Immature natural killer cell (primary cell): Measurements from ENCODE around the gene SYT15. TPM values are rescaled to one million over a fixed set of nuclear protein-coding genes. Genes with fewer than 3 reads are reported as not detected.

ENCODE experiments used
- DNase-seq, 3 donors: peaks; one replicate each; pipeline ENCODE4 v3.0.0; 2022; ENCODE audit warnings: mixed read lengths in 1 of 3
- H3K27ac Mint-ChIP-seq, 6 donors: one replicate each; pipeline ENCODE4 v1.8.0; 2020; ENCODE audit warnings: mixed read lengths in 6 of 6, mild to moderate bottlenecking in 5 of 6, inconsistent platforms in 4 of 6, moderate library complexity in 3 of 6
- H3K27me3 Mint-ChIP-seq, 3 donors: one replicate each; pipeline ENCODE4 v1.8.0; 2020 to 2021; ENCODE audit warnings: low read depth in 3 of 3, mild to moderate bottlenecking in 3 of 3, mixed read lengths in 3 of 3, moderate library complexity in 3 of 3, inconsistent platforms in 1 of 3
- H3K36me3 Mint-ChIP-seq, 3 donors: one replicate each; pipeline ENCODE4 v1.8.0; 2020; ENCODE audit warnings: mixed read lengths in 3 of 3, inconsistent platforms in 2 of 3, mild to moderate bottlenecking in 2 of 3
- H3K4me1 Mint-ChIP-seq, 2 donors: one replicate each; pipeline ENCODE4 v1.8.0; 2020; ENCODE audit warnings: inconsistent platforms in 2 of 2, mild to moderate bottlenecking in 2 of 2, mixed read lengths in 2 of 2, moderate library complexity in 1 of 2
- H3K4me3 Mint-ChIP-seq, 5 donors: one replicate each; pipeline ENCODE4 v1.8.0; 2020; ENCODE audit warnings: mild to moderate bottlenecking in 5 of 5, mixed read lengths in 5 of 5, inconsistent platforms in 3 of 5, moderate library complexity in 3 of 5
- H3K9me3 Mint-ChIP-seq, 6 donors: one replicate each; pipeline ENCODE4 v1.8.0; 2020; ENCODE audit warnings: mild to moderate bottlenecking in 6 of 6, mixed read lengths in 6 of 6, inconsistent platforms in 4 of 6, moderate library complexity in 3 of 6
- polyA plus RNA-seq, 3 donors: library from polyadenylated mRNA; unstranded; fragments of 300-500 nt; fragmentation: Illumina TruSeq; gene quantifications; one replicate each; pipeline ENCODE4 v1.2.3, GENCODE V29; 2021

The SYT15 gene
- polyA plus RNA-seq, 3 donors from 2014 or later: 0.06 to 0.07 TPM; not detected in 1

- H3K9me3 Mint-ChIP-seq: no peaks in the 10 kb centered on the region
These were observed 29.5 kb upstream of the SYT15 start for GRCh38 chr10:46549171-46550075.

GRCh38 chr10:46550076-46550790, 28.7 kb upstream of the SYT15 start:
- peaks cover 0 to 2% (median 0%) of the 10 kb centered on the region in 3 donors for H3K27me3 Mint-ChIP-seq
- no peaks in the 10 kb centered on the region for H3K4me1 Mint-ChIP-seq
- H3K36me3 Mint-ChIP-seq: no peaks in the 10 kb centered on the region
- H3K4me3 Mint-ChIP-seq: no peak overlapping the region
- DNase-seq: no peak
- no peak overlapping the region for H3K27ac Mint-ChIP-seq
- no peaks in the 10 kb centered on the region for H3K9me3 Mint-ChIP-seq

More at GRCh38 chr10:46549171-46550075, 29.5 kb upstream of the SYT15 start:
- peaks cover 1 to 2% (median 2%) of the 10 kb centered on the region in 3 donors for H3K27me3 Mint-ChIP-seq
- H3K36me3 Mint-ChIP-seq: no peaks in the 10 kb centered on the region
- no peak for DNase-seq
- no peaks in the 10 kb centered on the region for H3K4me1 Mint-ChIP-seq
- H3K4me3 Mint-ChIP-seq: no peak overlapping the region
- H3K27ac Mint-ChIP-seq: no peak overlapping the region

GRCh38 chr10:46550795-46551700, 27.9 kb upstream of the SYT15 start:
- H3K4me3 Mint-ChIP-seq: no peak overlapping the region
- DNase-seq: no peak
- no peaks in the 10 kb centered on the region for H3K36me3 Mint-ChIP-seq
- no peaks in the 10 kb centered on the region for H3K9me3 Mint-ChIP-seq
- no peaks in the 10 kb centered on the region for H3K4me1 Mint-ChIP-seq
- H3K27me3 Mint-ChIP-seq: no peaks in the 10 kb centered on the region
- no peak overlapping the region for H3K27ac Mint-ChIP-seq

GRCh38 chr10:46551701-46552525, 27.0 kb upstream of the SYT15 start:
- Mint-ChIP-seq H3K27me3 (no peaks in the 10 kb centered on the region), H3K4me3 (no peak overlapping the region), H3K27ac (no peak overlapping the region), H3K36me3 (no peaks in the 10 kb centered on the region), H3K9me3 (no peaks in the 10 kb centered on the region), H3K4me1 (no peaks in the 10 kb centered on the region)
- DNase-seq: no peak

GRCh38 chr10:46552526-46553237, 26.2 kb upstream of the SYT15 start:
- peaks cover 1 to 2% (median 2%) of the 10 kb centered on the region in 3 donors for H3K27me3 Mint-ChIP-seq
- DNase-seq: no peak
- no peaks in the 10 kb centered on the region for H3K9me3 Mint-ChIP-seq
- no peaks in the 10 kb centered on the region for H3K36me3 Mint-ChIP-seq
- peaks cover 0 to 2% of the 10 kb centered on the region in 2 donors for H3K4me1 Mint-ChIP-seq
- no peak overlapping the region for H3K4me3 Mint-ChIP-seq
- no peak overlapping the region for H3K27ac Mint-ChIP-seq

- H3K9me3 Mint-ChIP-seq: no peaks in the 10 kb centered on the region
- no peak for DNase-seq
These were observed 25.5 kb upstream of the SYT15 start for GRCh38 chr10:46553238-46554049.

GRCh38 chr10:46554166-46554781, 24.7 kb upstream of the SYT15 start:
- no peaks in the 10 kb centered on the region for H3K36me3 Mint-ChIP-seq
- DNase-seq: no peak
- no peak overlapping the region for H3K27ac Mint-ChIP-seq
- H3K9me3 Mint-ChIP-seq: no peaks in the 10 kb centered on the region
- peaks cover 2 to 6% (median 6%) of the 10 kb centered on the region in 3 donors for H3K27me3 Mint-ChIP-seq
- H3K4me3 Mint-ChIP-seq: no peak overlapping the region
- H3K4me1 Mint-ChIP-seq: peaks cover 0 to 2% of the 10 kb centered on the region in 2 donors

More at GRCh38 chr10:46553238-46554049, 25.5 kb upstream of the SYT15 start:
- no peak overlapping the region for H3K4me3 Mint-ChIP-seq
- peaks cover 0 to 2% of the 10 kb centered on the region in 2 donors for H3K4me1 Mint-ChIP-seq
- no peak overlapping the region for H3K27ac Mint-ChIP-seq
- H3K27me3 Mint-ChIP-seq: peaks cover 2 to 6% (median 6%) of the 10 kb centered on the region in 3 donors
- H3K36me3 Mint-ChIP-seq: no peaks in the 10 kb centered on the region

- DNase-seq: no peak
- peaks cover 0 to 2% of the 10 kb centered on the region in 2 donors for H3K4me1 Mint-ChIP-seq
- no peak overlapping the region for H3K4me3 Mint-ChIP-seq
- no peak overlapping the region for H3K27ac Mint-ChIP-seq
- no peaks in the 10 kb centered on the region for H3K36me3 Mint-ChIP-seq
- H3K9me3 Mint-ChIP-seq: no peaks in the 10 kb centered on the region
- peaks cover 2 to 6% (median 6%) of the 10 kb centered on the region in 3 donors for H3K27me3 Mint-ChIP-seq
These were observed 23.6 kb upstream of the SYT15 start for GRCh38 chr10:46555366-46555712.

- DNase-seq: no peak
- peak overlapping the region in 1 of 5 donors; percentile 3 for H3K4me3 Mint-ChIP-seq
- no peak overlapping the region for H3K27ac Mint-ChIP-seq
These were observed 23.0 kb upstream of the SYT15 start for GRCh38 chr10:46555713-46556514.

GRCh38 chr10:46556515-46557318, 22.2 kb upstream of the SYT15 start, which contains the start of gene GPRIN2:
GPRIN2 (minus strand) TSS chr10:46556658; CDS start chr10:46550736, 5,922 bp downstream.
- Mint-ChIP-seq H3K36me3 (no peaks in the 10 kb centered on the region), H3K4me3 (peak within 1 kb of the TSS; percentile 3 to 41 (median 27)), H3K4me1 (peaks cover 0 to 2% of the 10 kb centered on the region in 2 donors), H3K27me3 (peaks cover 2 to 6% (median 6%) of the 10 kb centered on the region in 3 donors), H3K9me3 (no peaks in the 10 kb centered on the region), H3K27ac (no peak within 1 kb of the TSS)
- DNase-seq: no peak

More at GRCh38 chr10:46555713-46556514, 23.0 kb upstream of the SYT15 start:
- Mint-ChIP-seq H3K36me3 (no peaks in the 10 kb centered on the region), H3K9me3 (no peaks in the 10 kb centered on the region), H3K27me3 (peaks cover 2 to 6% (median 6%) of the 10 kb centered on the region in 3 donors), H3K4me1 (peaks cover 0 to 2% of the 10 kb centered on the region in 2 donors)
